Peyer's patch (tissue), 4 donors: ENCODE measurements around the gene DMKN.

Source experiments
- CTCF ChIP-seq, 6 experiments: fragments of 450-650 bp in 4 of 6; fragments of 200-600 bp in 2 of 6; sonication (generic) in 1 of 6; IDR thresholded peaks; one replicate each; pipeline ENCODE4 v1.5.1; 2017 to 2019; ENCODE audit warnings: antibody characterized with exemption in 6 of 6, mild to moderate bottlenecking in 3 of 6, moderate library complexity in 1 of 6
- POLR2A ChIP-seq, 2 donors: fragments of 450-650 bp; IDR thresholded peaks; one replicate each; pipeline ENCODE4 v1.5.1; 2017; ENCODE audit warnings: antibody characterized with exemption in 2 of 2, mild to moderate bottlenecking in 2 of 2, moderate library complexity in 2 of 2

DNA sequence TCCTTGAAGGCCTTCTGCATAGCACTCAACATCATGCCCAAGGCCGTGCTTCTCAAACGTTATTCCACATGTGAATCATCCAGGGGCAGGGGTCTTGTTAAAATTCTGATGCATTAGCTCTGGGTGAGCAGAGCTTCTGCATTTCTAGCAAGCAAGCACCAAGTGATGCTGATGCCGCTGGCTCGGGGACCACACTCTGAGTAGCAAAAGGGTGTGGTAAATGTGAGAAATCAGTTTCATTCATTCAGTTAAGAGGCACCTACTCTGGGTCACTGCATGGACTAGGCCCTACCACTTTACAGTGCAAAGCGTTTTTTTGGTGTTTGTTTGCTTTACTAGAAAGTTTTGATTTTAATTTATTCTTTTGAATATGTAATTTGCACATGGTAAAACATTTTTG is 30.4 kb downstream of the DMKN start:
- no peak for TF ChIP-seq CTCF (IDR thresholded peaks at IDR 0.05)
- TF ChIP-seq POLR2A (IDR thresholded peaks at IDR 0.05), result no peak
